H1 (cell line): Measurements from ENCODE around the gene RPS6KA2. TPM values are rescaled to one million over a fixed set of nuclear protein-coding genes. Genes with fewer than 3 reads are reported as not detected.

Experiments used
- CTCF ChIA-PET: fragments of 300-600 bp; sonication (Branson Sonifier 250); formaldehyde crosslinking; loops from one replicate; lab custom pipeline; 2021; ENCODE audit not compliant: partially characterized antibody; lab: Charles Lee
- POLR2A ChIA-PET: fragments of 300-600 bp; sonication (Branson Sonifier 250); formaldehyde crosslinking; loops from one replicate; lab custom pipeline; 2021; ENCODE audit warnings: inconsistent platforms; ENCODE audit not compliant: partially characterized antibody; lab: Charles Lee
- DNase-seq, 2 experiments: peaks; one replicate each; pipeline versions ENCODE4 v3.0.0 to v3.0.0-alpha.2; 2010 to 2022; ENCODE audit warnings: low spot score in 2 of 2, low read depth in 1 of 2, mixed read lengths in 1 of 2
- FAIRE-seq: peaks from 2 replicates; lab custom pipeline; 2011; peaks lifted over from hg19 to GRCh38; lab: Jason Lieb, UNC
- H2AFZ ChIP-seq: 2 replicates; pipeline ENCODE4 v1.8.1; 2012; ENCODE audit warnings: low read length, inconsistent platforms
- H2AK5ac ChIP-seq: 2 replicates; pipeline ENCODE4 v1.6.1; 2013; ENCODE audit warnings: low read depth, low read length
- H2BK120ac ChIP-seq: replicated peaks from 2 replicates; pipeline ENCODE3; 2013; ENCODE audit warnings: low read depth, low read length, inconsistent platforms
- H2BK12ac ChIP-seq: 2 replicates; pipeline ENCODE4 v1.6.1; 2013; ENCODE audit warnings: low read depth, low read length
- H2BK15ac ChIP-seq: 2 replicates; pipeline ENCODE4 v1.6.1; 2013; ENCODE audit warnings: low read length
- H2BK20ac ChIP-seq: 2 replicates; pipeline ENCODE4 v1.6.1; 2013; ENCODE audit warnings: low read length
- H2BK5ac ChIP-seq: 2 replicates; pipeline ENCODE4 v1.6.1; 2013; ENCODE audit warnings: low read depth, low read length
- H3K14ac ChIP-seq: 2 replicates; pipeline ENCODE4 v1.6.1; 2013; ENCODE audit warnings: inconsistent platforms; ENCODE audit not compliant: insufficient read length
- H3K18ac ChIP-seq: 2 replicates; pipeline ENCODE4 v1.6.1; 2013; ENCODE audit warnings: low read length; ENCODE audit errors: extremely low read depth
- H3K23ac ChIP-seq: 2 replicates; pipeline ENCODE4 v1.6.1; 2013; ENCODE audit warnings: inconsistent platforms; ENCODE audit not compliant: insufficient read length
- H3K23me2 ChIP-seq: 2 replicates; pipeline ENCODE4 v1.6.1; 2013; ENCODE audit warnings: low read depth, low read length
- H3K27ac ChIP-seq: 2 replicates; pipeline ENCODE4 v1.6.1; 2011; ENCODE audit warnings: low read depth, low read length, inconsistent platforms
- H3K27me3 ChIP-seq, 4 experiments: replicated peaks in 1 of 4; 1 replicate in 1 of 4; 2 replicates in 3 of 4; pipeline versions ENCODE4 v1.6.1 to v1.8.1; 2011 to 2013; ENCODE audit warnings: low read length in 3 of 4, mild to moderate bottlenecking in 3 of 4, inconsistent platforms in 2 of 4, mixed read lengths in 2 of 4, moderate library complexity in 1 of 4; ENCODE audit not compliant: control insufficient read depth in 3 of 4, insufficient read depth in 3 of 4; ENCODE audit errors: extremely low read depth in 1 of 4
- H3K36me3 ChIP-seq, 4 experiments: 2 replicates each; pipeline versions ENCODE4 v1.6.1 to v1.8.1; 2011 to 2013; ENCODE audit warnings: mild to moderate bottlenecking in 4 of 4, low read length in 3 of 4, moderate library complexity in 2 of 4, control low read depth in 1 of 4, inconsistent platforms in 1 of 4; ENCODE audit not compliant: insufficient read depth in 4 of 4, control insufficient read depth in 2 of 4
- H3K4ac ChIP-seq: replicated peaks from 2 replicates; pipeline ENCODE3; 2013; ENCODE audit warnings: low read length, low read depth, mixed read lengths, inconsistent platforms; ENCODE audit not compliant: insufficient read length
- H3K4me1 ChIP-seq, 4 experiments: replicated peaks in 1 of 4; 1 replicate in 1 of 4; 2 replicates in 3 of 4; pipeline versions ENCODE4 v1.6.1 to v1.8.1; 2011 to 2013; ENCODE audit warnings: low read length in 3 of 4, inconsistent platforms in 2 of 4, mixed read lengths in 1 of 4; ENCODE audit not compliant: insufficient read depth in 4 of 4, control insufficient read depth in 3 of 4
- H3K4me2 ChIP-seq, 2 experiments: 2 replicates each; pipeline versions ENCODE4 v1.6.1 to v1.8.1; 2011 to 2013; ENCODE audit warnings: low read depth in 2 of 2, low read length in 2 of 2, control low read depth in 1 of 2, inconsistent platforms in 1 of 2, mild to moderate bottlenecking in 1 of 2; ENCODE audit not compliant: insufficient read depth in 1 of 2
- H3K4me3 ChIP-seq, 4 experiments: fragments of 200-600, 300-600 bp in 1 of 4; sonication (generic), shearing (Covaris generic), sonication (Bioruptor Twin) in 1 of 4; 2 replicates each; pipeline versions ENCODE4 v1.5.1 to v1.8.1; 2011 to 2016; ENCODE audit warnings: low read length in 4 of 4, low read depth in 3 of 4, control low read depth in 2 of 4, inconsistent platforms in 2 of 4, mild to moderate bottlenecking in 2 of 4, mixed read lengths in 1 of 4, moderate library complexity in 1 of 4; ENCODE audit not compliant: insufficient read depth in 2 of 4; ENCODE audit errors: extremely low read depth in 1 of 4
- H3K56ac ChIP-seq: replicated peaks from 2 replicates; pipeline ENCODE3; 2013; ENCODE audit warnings: low read depth, mild to moderate bottlenecking, mixed read lengths, low read length, inconsistent platforms; ENCODE audit not compliant: insufficient read length
- H3K79me1 ChIP-seq: 2 replicates; pipeline ENCODE4 v1.6.1; 2013; ENCODE audit warnings: low read depth, low read length, control low read depth
- H3K79me2 ChIP-seq, 2 experiments: 2 replicates each; pipeline versions ENCODE4 v1.6.1 to v1.8.1; 2012 to 2013; ENCODE audit warnings: low read length in 2 of 2, mild to moderate bottlenecking in 2 of 2, inconsistent platforms in 1 of 2; ENCODE audit not compliant: insufficient read depth in 2 of 2, control insufficient read depth in 1 of 2
- H3K9ac ChIP-seq, 4 experiments: replicated peaks in 1 of 4; 1 replicate in 1 of 4; 2 replicates in 3 of 4; pipeline versions ENCODE4 v1.6.1 to v1.8.1; 2011 to 2013; ENCODE audit warnings: low read depth in 3 of 4, low read length in 3 of 4, control low read depth in 2 of 4, mild to moderate bottlenecking in 2 of 4, moderate library complexity in 2 of 4, inconsistent platforms in 1 of 4; ENCODE audit errors: extremely low read depth in 1 of 4
- H3K9me3 ChIP-seq, 2 experiments: 2 replicates each; pipeline versions ENCODE4 v1.6.1 to v1.8.1; 2012 to 2013; ENCODE audit warnings: mild to moderate bottlenecking in 2 of 2, moderate library complexity in 2 of 2, control low read depth in 1 of 2, inconsistent platforms in 1 of 2, low read depth in 1 of 2, low read length in 1 of 2, mixed read lengths in 1 of 2; ENCODE audit not compliant: insufficient read depth in 2 of 2
- H4K20me1 ChIP-seq, 2 experiments: replicated peaks in 1 of 2; 2 replicates each; pipeline versions ENCODE3 to v1.8.1; 2011 to 2013; ENCODE audit warnings: inconsistent platforms in 2 of 2, low read length in 2 of 2, mild to moderate bottlenecking in 1 of 2; ENCODE audit not compliant: insufficient read depth in 2 of 2, control insufficient read depth in 1 of 2
- H4K5ac ChIP-seq: 2 replicates; pipeline ENCODE4 v1.6.1; 2013; ENCODE audit warnings: low read length, low read depth, mixed read lengths, inconsistent platforms; ENCODE audit not compliant: insufficient read length
- H4K8ac ChIP-seq: 2 replicates; pipeline ENCODE4 v1.8.0; 2013; ENCODE audit warnings: mild to moderate bottlenecking, moderate library complexity, low read length, inconsistent platforms; ENCODE audit not compliant: insufficient read depth; ENCODE audit errors: extremely low read depth
- H4K91ac ChIP-seq: replicated peaks from 2 replicates; pipeline ENCODE3; 2013; ENCODE audit warnings: low read length, mixed read lengths, inconsistent platforms; ENCODE audit not compliant: insufficient read length
- E2F6 ChIP-seq: IDR thresholded peaks from 2 replicates; pipeline ENCODE4 v1.6.1; 2012; ENCODE audit warnings: inconsistent platforms
- NANOG ChIP-seq: IDR thresholded peaks from 2 replicates; pipeline ENCODE4 v1.6.1; 2011; ENCODE audit warnings: low read length, low read depth, mild to moderate bottlenecking, inconsistent platforms; ENCODE audit not compliant: insufficient read depth, poor library complexity, severe bottlenecking
- PHF8 ChIP-seq: fragments of 200-600 bp; sonication (generic); conservative IDR thresholded peaks from 2 replicates; pipeline ENCODE4 v1.7.1; 2012; ENCODE audit warnings: low read depth, mild to moderate bottlenecking, inconsistent platforms, low read length, moderate library complexity
- SUZ12 ChIP-seq: fragments of 200-600 bp; sonication (generic); IDR thresholded peaks from 2 replicates; pipeline ENCODE4 v1.6.1; 2012; ENCODE audit warnings: mild to moderate bottlenecking, inconsistent platforms, low read length, moderate library complexity, mixed read lengths
- WGBS, 2 experiments: shearing (Covaris generic) in 1 of 2; methylation state at CpG; one replicate each; pipeline versions ENCODE4 v1.1.6 to v1.1.7; 2013 to 2015; ENCODE audit warnings: low lambda C conversion rate in 2 of 2, mixed read lengths in 2 of 2, inconsistent platforms in 1 of 2, low coverage in 1 of 2, missing lambda C conversion rate in 1 of 2; ENCODE audit not compliant: insufficient replicate concordance in 2 of 2, insufficient coverage in 1 of 2, insufficient read length in 1 of 2; ENCODE audit errors: extremely low coverage in 1 of 2, missing lambda C conversion rate in 1 of 2; 5-methylcytosine and 5-hydroxymethylcytosine counted together
- polyA plus RNA-seq, 7 experiments: library from polyadenylated mRNA; depleted of rRNA in 3 of 7; stranded (reverse) in 5 of 7; unstranded in 2 of 7; fragments of >200 nt in 5 of 7; fragments of 200-250 nt in 2 of 7; gene quantifications; 1 replicate in 5 of 7; 2 replicates in 1 of 7; 4 replicates in 1 of 7; pipeline versions ENCODE4 v1.2.1 to v1.2.3, GENCODE V29; 2011 to 2013; ENCODE audit warnings: missing spikeins in 2 of 7, mixed read lengths in 2 of 7
- total RNA-seq: library from RNA; stranded (reverse); fragmentation: NEBNext Ultra II Directional; extraction: Animal tissue kit (Norgen Biotek cat#: 25700); gene quantifications from 2 replicates; pipeline ENCODE4 v1.2.1, GENCODE V29; 2021

Gene RPS6KA2
- total and polyA plus RNA-seq, 2 of the 8 experiments (the other 6 are each of a cell fraction or from before 2014, with no cell fraction given): 8.8 to 25.7 TPM

- Histone ChIP-seq H3K27me3 (no peaks in the 10 kb centered on the region), H2BK15ac (no peak overlapping the region), H3K4me3 (no peak overlapping the region), H4K8ac (no peak overlapping the region), H3K79me2 (peaks cover 0 to 18% of the 10 kb centered on the region in 2 experiments; a peak in 2 of 4 replicates), H3K4ac (no peak overlapping the region), H3K23me2 (no peaks in the 10 kb centered on the region), H4K91ac (no peak overlapping the region), H3K18ac (no peak overlapping the region), H3K14ac (no peak overlapping the region), H3K4me1 (peaks cover 11 to 16% (median 14%) of the 10 kb centered on the region in 4 experiments), H3K9me3 (peaks cover 2 to 6% of the 10 kb centered on the region in 2 experiments; a peak in 1 of 4 replicates), H2BK5ac (no peak overlapping the region), H2BK20ac (no peak overlapping the region), H2AFZ (no peak overlapping the region), H2AK5ac (no peak overlapping the region)
- POLR2A ChIA-PET: interaction anchor here (1.1 to 1.4 kb wide), 2 partner anchors 9 to 10 kb away, joined by 3 read pairs; no protein-coding TSS in a partner anchor
- 91% methylated on average over 11 of the region's 11 CpGs; no CpG with 5 or more reads in 1 of the 2 experiments for WGBS, 2 experiments
- CTCF ChIA-PET: interaction anchor here (0.8 to 1.4 kb wide), 3 partner anchors 9 to 30 kb away, joined by 3 read pairs; no protein-coding TSS in a partner anchor
- FAIRE-seq: no peak
- TF ChIP-seq E2F6 (no peak), NANOG (no peak), SUZ12 (no peak), PHF8 (no peak)
- TF ChIP-seq, all 59 proteins: peak for 0
- H3K56ac ChIP-seq: no peak overlapping the region
- H3K36me3 ChIP-seq: peaks cover 0 to 2% (median 0%) of the 10 kb centered on the region in 4 experiments; a peak in 1 of 8 replicates
- H3K4me2 ChIP-seq: no peak overlapping the region
- no peak overlapping the region for H3K23ac ChIP-seq
- DNase-seq: no peak
- H3K79me1 ChIP-seq: peaks cover 4% of the 10 kb centered on the region; the same call in 1 of the 2 replicates
- no peak overlapping the region for H3K9ac ChIP-seq
- no peak overlapping the region for H2BK12ac ChIP-seq
- no peak overlapping the region for H3K27ac ChIP-seq
- no peak overlapping the region for H2BK120ac ChIP-seq
- peaks cover 0 to 1% of the 10 kb centered on the region in 2 experiments for H4K20me1 ChIP-seq
- H4K5ac ChIP-seq: no peak overlapping the region
These were observed 51.8 kb downstream of the RPS6KA2 start for GRCh38 chr6:166575205-166575604.
